NCI-H446 (cell line): ENCODE data around the gene ATP8A1.

Experiments used
- DNase-seq, 2 experiments: peaks; one replicate each; lab custom pipeline; 2025; lab: John Stamatoyannopoulos, UW

Gene ATP8A1

DNA sequence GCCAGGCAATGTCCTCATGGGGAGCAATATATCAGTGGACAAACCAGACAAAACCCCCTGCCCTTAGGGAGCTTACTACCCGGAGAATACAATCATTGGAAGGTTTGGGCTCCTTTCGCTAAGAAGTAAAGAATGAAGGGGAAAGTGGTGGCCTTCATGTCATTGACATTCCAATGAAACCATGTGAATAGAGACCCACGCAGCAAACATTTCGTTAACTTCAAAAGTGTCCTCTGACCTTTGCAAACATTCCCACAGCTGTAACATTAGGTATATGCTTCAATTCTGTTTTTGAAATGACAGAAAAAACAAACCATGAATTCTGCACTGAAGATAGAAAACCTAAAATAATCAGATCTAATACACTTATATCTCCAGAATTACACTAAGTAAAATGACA is 7.0 kb downstream of the ATP8A1 start:
- no peak for DNase-seq

DNA sequence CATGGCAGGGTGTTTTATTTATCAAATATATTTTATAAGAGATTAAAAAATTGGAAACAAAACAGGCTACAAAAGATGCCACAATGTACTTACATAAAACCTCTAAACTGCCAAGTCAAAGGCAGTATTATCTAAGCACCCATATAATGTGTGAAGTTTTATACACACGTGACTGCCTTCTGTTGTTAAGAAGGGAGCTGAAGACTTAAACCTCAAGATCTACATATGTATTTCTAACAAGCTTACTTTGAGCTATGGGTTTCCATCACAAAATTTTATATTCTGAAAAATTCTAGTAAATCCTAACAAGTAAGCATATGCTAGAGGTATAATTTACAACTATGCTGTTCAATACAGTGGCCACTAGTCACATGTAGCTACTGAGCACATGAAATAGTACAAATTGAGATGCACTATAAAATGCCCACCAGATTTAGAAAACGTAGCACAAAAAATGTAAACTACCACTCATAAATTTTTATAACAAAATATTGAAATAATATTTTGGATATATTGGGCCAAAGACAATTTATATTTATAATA is 9.8 kb downstream of the ATP8A1 start:
- no peak for DNase-seq

DNA sequence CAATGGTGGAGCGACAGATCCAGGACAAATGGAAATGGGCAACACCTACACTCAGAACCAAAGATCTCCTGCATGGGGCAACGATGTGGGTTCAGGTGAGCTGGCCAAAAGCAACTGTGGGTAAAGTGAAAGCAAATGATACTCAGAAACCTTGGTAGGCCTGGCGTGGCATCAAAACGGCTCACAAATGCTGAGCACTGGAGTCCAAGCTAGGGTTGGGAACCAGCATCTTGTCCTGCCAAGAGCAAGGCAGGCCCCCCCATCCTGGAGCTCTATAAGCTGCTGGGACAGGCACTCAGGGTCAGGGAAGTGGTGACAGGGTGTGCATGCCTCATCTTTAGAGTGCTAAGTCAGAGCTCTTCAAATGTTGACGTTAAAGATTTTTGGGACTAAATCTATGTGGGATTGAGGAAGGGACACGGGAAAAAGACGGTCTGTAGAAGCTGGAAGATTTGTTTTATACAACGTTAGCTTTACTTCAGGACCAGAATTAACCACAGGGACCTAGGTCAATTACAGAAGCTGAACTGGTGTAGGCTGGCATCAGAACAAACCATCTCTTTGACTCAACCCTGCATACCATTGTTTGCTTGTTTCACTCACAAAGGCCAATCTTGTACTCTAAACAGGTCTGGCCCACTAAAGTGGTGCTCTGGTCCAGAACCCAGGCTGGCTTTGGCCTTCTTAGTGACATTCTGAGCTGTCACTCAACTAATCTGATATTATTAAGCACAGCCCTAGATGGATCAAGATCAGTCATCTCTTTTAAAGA is 10.7 kb downstream of the ATP8A1 start:
- DNase-seq: no peak

DNA sequence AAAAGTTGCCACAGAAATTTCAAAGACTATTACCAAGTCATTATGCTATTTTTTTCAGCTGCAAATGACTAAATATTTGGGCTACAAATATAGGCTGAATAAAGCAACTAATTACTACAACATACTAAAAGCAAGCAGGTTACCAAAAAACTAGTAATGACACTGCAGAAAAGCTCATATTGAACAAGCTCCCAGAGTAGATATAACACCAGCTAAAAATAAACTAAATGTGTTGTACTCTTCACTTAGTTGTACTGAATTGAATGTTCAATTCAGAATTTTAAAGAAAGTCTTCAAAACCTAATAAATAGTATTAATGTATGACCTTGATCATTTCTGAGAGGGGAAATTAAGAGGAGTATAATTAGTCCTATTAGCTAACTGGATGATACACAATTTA is 12.0 kb downstream of the ATP8A1 start:
- no peak for DNase-seq

DNA sequence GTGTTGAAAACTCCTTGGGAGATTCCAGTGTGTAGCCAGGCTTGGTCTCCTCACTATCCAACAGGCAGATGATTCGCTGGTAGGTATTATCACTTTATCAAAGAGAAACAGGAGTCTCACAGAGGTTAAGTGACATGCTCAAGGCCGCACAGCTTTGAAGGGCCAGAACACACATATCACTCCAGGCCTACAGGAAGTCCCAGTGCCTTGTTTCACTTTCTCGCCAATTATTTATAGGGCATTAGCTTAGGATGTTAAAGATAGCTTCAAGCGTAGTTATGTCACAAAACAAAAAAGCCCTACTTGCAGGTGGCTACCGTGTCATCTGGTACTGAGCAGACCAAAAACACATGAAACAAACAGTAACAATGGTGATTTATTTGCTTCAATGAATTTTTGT is 13.2 kb downstream of the ATP8A1 start:
- no peak for DNase-seq

DNA sequence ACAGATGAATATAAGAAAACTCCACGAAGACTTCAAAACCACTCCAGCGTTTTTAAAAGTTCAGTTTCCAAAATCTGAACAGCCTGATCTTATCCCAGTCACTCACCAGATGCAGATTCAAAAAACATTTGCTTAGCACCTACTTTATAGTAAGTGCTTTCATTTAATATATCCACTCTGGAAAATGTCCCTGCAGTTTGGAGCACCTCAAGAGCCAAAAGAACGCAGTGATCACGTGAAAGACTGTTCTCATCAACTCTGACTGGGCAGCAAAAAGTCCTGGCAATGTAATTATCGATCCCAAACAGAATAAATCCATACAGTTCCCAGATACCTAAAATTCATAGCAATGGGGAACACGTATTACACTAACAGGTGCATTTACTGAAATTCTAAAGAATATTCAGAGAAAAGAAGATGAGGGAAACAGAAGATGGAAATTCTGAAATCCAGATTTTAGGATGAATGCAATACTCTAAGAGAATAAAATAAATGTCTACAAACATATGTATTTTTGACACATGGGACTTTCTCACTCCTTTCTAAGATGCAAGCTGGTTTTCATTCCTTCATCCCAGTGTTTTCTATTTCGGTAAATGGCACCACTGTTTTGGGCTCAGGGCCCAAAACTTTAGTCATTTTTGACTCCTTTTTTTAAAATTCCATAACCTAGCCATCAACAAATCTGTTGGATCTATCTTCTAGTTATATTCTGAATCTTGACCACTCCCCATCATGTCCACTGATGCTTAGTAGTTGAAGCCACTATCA is 13.9 kb downstream of the ATP8A1 start:
- DNase-seq: no peak

DNA sequence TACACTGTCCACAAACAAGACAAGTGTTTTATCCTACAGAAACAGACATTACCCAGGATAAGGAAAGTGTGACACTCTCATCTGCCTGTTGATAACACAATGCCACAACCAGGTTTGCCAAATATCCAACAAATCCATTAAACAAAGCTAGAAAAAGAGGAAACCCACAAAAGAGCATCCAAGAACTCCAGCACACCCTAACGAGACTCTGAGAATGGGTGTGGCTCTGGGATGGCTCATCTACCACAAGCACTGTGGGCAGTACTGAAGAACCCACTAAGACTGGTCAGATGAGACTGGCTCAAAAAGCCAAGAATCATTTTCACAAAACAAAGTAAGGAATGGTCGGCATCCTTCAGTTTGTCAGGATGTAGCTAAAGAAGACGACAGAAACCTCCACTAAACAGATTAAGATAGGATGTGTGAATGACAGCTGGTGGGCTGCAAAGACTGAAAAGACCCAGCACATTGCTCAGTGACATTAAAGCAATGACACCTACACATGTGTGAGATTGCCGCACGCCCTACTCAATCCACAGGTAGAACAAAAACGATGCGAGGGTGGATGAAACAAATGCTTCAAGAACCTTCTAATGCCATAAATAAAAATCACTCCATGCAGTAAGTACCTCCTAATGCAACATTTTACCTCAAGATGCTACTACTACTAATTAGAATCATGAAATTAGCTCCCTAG is 14.7 kb downstream of the ATP8A1 start:
- DNase-seq: no peak

DNA sequence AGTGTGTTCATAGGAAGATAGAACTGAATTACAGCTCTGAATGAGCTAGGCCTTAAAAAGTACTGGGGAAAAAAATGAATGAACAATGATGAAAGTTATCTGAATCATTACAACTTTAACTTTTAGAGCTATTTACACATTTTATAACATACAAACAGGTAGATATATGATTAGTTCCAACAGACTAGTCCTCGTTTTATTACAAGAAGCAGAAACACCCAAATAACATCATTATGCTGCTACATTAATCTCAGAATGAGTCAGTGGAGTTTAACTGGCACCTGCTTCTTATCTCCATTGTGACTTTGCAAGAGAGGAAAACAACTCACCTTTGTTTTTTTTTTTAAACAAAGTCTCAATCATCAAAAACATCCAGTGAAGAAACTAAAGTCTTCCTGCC is 15.2 kb downstream of the ATP8A1 start:
- no peak for DNase-seq

DNA sequence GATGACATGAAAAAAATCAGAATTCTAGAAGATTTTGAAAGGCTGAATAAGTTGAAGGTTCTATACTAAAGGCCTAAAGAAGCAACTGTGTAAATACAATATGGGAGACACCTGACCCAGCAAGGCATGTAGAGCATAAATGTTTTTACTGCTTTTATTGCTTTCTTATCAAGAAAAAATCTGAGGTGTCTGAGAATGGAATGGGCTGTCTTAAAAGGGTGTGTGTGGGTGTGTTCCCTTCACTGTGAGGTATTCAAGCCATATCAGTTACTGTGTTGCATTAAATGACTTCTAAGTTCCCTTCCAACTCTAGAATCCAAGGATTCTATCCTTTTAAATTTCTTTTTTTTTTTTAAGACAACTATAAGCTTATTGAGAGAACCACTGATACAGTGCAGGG is 15.7 kb downstream of the ATP8A1 start:
- DNase-seq: no peak

DNA sequence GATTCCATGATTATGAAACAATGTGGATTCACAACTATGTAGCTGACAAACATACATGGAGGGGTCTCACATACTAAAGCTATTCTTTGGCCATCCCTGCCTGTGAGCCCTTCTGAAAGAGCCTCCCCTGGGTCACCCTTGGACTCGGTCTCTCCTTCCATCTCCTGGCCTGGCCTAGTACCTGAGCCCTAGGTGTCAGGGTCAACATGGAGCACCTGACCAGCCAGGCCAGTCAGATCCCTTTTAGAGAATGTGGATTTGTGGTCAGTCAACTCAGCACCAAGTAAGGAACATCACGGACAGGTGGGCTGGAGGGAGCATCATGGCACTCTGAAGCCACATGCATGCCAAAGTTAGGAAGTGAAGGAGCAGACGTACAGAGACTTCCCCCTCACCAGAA is 16.3 kb downstream of the ATP8A1 start:
- DNase-seq: no peak

DNA sequence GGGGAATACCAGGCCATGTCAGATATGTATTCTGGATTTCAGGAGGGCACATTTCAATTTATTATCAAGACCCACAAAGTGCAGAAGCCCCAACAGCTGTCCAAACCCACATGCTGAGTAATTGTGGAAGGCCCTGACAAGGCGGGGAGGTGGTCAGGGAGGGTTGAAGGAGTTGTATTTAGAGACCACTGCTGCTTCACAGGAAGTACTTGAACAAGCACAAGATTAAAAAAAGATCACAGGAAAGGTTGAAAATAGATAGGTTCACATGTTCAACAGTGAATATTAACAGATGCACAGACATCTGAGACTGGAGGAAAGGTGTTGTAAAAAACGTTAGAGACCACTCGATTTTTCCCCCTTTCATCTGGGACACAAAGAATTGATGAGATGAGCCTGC is 17.9 kb downstream of the ATP8A1 start:
- no peak for DNase-seq

DNA sequence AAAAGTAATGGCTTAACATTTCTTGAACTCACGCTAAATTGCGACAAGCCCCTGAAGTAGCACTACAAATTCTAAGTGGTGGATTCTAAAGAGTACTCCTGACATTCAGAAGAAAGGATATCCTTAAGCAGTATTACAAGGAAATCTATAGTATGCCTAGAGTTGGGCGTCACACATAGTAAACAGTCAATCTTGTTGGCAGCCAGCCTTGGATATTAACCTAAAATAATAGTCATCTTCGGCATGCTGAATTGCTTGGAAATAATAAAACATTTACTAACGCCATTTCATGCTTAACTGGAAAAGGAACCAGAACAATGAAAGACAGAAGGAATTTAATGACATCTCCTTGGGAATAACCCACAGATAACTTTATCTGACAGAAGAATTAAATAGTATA is 18.6 kb downstream of the ATP8A1 start:
- DNase-seq: peak in 1 of 2 experiments; percentile 6

DNA sequence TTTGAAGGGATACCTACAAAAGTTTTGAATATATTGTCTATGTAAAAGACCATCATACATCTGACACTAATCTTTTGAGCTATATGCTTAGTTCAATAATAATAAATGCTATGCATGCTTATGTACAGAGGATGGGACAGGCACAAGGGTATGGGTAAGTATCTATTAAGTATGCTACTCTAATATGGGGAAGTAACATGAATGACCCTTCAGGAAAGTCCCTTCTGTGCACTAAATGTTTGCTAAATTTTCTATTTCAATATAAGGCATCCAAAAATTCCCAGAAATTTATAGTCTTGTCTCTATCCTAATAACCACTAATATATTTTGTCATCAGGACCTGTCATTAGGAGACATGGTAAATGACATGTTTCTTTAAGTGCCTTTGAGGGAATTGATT is 19.0 kb downstream of the ATP8A1 start:
- DNase-seq: no peak

DNA sequence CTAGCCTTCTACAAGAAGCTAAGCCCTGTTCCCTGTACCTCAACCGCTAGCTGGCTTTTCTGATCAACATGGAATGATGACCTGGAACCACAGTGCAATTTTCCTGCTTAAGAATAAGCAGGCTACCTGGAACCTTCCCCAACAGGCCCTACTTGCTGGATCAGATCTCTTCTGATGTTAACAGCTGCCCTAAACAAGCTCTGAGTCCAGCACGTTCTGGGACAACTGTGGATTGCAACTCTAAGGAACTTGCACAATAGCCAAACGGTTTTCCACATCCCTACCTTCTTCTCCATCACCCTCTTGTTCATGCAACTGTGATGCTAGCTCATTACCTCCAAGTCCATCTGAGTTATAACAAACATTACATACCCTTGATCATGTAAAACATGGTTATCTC is 19.8 kb downstream of the ATP8A1 start:
- no peak for DNase-seq

DNA sequence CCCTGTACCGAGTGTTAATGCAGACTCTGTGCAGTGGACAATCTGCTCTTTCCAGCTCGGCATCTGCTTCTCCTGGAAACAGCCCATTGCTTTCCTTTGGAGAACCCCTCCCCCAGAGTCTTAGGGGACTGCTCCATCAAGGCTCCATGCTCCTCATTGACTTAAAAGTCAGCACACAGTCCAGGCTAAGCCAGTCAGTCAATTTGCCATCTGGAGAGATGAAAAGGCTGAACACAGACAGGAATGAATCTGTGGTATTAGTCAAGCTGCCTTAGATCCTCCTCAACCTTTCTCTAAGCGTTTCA is 20.3 kb downstream of the ATP8A1 start:
- peak in 1 of 2 experiments; percentile 88 for DNase-seq

DNA sequence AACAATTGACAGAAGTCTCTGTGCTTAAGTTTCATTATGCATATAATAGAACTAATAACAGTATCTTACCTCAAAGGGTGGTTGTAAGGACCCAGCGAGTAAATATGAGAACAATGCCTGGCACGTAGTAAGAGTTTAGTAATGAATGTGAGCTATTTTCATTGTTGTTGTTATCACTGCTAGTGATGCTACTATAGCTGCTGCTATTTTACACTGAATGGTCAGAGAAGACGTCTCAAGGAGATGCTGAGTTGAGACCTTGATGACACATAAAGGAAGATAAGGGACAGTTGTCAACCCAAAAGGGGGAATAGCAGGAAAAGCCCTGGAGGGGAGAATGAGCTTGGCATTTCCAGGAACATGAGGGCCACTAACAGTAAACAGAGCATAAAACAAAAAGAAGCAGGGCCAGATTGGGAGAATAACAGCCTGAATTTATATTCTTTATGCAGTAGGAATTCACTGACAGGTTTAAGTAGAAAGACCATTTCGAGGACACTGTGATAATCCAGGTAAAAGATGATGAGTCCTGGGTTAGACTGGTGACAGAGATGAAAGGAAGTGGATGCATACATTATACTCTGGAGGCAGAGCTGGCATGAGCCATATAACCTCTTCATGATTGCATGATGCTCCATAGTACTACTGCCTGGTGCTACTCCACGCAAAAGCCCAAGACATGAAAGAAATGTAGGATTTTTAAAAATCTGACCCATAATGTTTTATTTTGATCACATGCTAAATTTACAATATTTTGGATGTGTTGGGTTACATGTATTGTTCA is 23.1 kb downstream of the ATP8A1 start:
- DNase-seq: no peak

DNA sequence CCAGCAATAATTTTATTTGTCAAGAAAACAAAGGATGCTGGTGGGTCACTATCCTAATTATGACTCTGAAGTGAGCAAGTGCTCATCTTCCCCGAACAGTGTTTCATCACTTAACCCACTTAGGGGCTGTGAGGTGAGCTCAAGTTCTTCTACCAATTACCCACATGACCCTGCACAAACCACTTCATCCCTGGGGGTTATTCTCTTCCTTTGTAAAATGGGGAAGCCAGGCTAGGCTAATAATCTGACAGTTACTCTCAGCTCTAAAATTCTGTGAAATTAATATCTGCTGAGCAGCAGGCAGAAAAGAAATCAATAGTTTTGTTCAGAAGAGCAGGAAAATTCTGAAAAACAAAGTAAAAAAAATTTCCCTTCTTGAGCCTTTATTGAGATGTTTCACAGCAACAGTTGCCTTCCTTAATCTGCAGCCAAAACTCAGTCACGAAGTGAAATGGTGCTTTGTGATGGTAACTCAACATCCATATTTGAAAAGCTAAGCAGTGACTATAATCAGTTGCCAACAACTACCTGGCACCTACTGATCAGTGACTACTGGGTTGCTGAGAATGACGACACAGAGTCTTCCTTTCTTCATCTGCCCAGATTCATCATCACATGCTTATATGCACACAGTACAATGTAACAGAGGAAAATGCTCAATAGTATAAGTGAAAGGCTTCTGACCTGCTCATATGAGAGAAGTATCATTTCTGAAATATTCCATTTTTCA is 24.1 kb downstream of the ATP8A1 start:
- DNase-seq: no peak

DNA sequence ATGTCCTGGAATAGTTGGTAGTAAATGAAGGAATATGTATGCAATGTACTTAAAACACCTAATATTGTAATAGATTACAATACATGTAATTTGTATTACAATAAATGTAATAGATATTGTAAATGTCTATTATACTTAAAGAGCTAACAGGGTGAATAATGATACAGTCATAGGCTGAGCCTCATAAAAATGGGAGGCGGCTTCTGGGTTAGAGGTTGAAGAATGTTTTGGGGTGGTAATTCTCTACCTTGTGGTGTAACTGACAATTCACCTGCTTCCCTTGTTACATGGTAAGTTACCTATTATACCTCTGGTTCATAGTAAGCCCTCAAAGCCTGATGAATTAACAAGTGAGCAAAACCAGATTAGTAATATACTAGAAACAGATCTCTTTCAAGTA is 26.0 kb downstream of the ATP8A1 start:
- DNase-seq: no peak

DNA sequence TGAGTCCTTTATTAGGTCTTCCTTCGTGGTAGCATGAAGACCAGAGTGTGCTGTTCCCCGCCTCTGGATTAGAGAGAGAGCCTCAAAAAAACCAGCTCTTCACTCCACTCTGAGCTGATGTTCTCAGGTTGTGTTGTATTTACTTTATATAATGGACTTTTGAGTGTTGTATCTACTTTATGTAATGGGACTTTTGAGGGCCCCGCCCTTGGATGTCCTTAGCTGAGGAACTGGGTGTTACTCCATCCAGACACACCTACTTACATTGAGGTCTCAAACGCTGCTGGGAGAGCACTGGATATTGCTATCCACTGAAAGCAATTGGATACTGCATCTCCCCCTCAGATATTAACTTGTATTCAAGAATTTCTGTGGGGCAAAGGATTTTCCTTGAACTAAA is 28.2 kb downstream of the ATP8A1 start:
- no peak for DNase-seq

DNA sequence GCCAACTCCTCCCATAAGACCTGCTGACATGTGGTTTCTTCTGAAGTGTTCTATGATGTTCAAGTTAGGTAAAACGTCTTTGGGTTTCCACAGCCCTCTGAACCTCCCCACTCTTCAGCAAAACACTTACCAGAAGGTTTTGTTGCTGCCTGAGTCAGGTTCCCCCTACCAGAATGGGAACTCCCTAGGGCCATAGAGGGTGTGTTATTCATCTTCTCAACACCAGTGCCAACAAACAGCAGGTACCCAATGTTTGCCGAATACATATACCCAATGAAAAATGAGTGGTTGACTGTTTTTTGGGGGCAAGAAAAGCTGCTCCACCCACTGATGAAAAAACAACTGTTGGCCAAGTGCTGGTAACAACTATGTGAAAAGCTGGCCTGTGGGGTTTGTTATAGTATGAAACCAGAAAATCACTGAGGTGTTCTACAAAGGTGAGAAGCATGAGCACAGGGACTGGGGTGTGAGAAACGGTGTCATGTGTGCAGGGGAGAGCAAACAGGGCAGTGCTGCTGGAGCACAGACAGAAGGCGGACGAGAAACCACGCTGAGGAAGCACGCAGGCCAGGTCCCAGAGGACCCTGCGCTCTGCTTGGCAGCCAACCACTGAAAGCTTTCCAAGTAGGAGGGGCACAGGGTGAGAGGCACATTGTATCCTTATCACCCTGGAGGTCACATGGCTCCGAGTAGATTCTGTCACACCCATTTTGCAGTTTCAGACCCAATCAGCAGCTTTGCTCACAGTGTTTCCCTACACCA is 28.8 kb downstream of the ATP8A1 start:
- DNase-seq: peak; percentile 46 to 84
